CD4-positive, alpha-beta memory T cell (primary cell): Measurements from ENCODE around the gene NELL1. TPM values are rescaled to one million over a fixed set of nuclear protein-coding genes. Genes with fewer than 3 reads are reported as not detected.

Source experiments
- CTCF ChIA-PET: fragments of 350-600 bp; sonication (Branson Sonifier 250); formaldehyde crosslinking; loops from one replicate; lab custom pipeline; 2021; ENCODE audit warnings: inconsistent platforms; ENCODE audit not compliant: partially characterized antibody; lab: Charles Lee
- POLR2A ChIA-PET: fragments of 350-600 bp; sonication (Branson Sonifier 250); formaldehyde crosslinking; loops from one replicate; lab custom pipeline; 2021; ENCODE audit not compliant: partially characterized antibody; lab: Charles Lee
- DNase-seq, 5 donors: peaks; one replicate each; pipeline versions ENCODE4 v3.0.0 to v3.0.0-alpha.2; 2020 to 2022; ENCODE audit warnings: mixed read lengths in 1 of 5
- H3K27ac ChIP-seq: one replicate; pipeline ENCODE4 v1.7.0; 2013; ENCODE audit warnings: low read depth, low read length
- H3K27me3 ChIP-seq: 2 replicates; pipeline ENCODE4 v1.7.0; 2013; ENCODE audit warnings: mild to moderate bottlenecking, low read length, moderate library complexity; ENCODE audit not compliant: insufficient read depth
- H3K36me3 ChIP-seq: 2 replicates; pipeline ENCODE4 v1.7.0; 2013; ENCODE audit warnings: mild to moderate bottlenecking, low read length, moderate library complexity; ENCODE audit not compliant: insufficient read depth
- H3K4me1 ChIP-seq: 2 replicates; pipeline ENCODE4 v1.7.0; 2013; ENCODE audit warnings: mild to moderate bottlenecking, low read length, moderate library complexity; ENCODE audit not compliant: insufficient read depth
- H3K4me3 ChIP-seq, 2 donors: one replicate each; pipeline ENCODE4 v1.7.0; 2013; ENCODE audit warnings: low read length in 2 of 2, mild to moderate bottlenecking in 1 of 2
- H3K9me3 ChIP-seq, 2 donors: one replicate each; pipeline ENCODE4 v1.7.0; 2013; ENCODE audit warnings: low read length in 2 of 2, control low read depth in 1 of 2; ENCODE audit not compliant: control insufficient read depth in 1 of 2
- H3K27ac Mint-ChIP-seq, 7 donors: one replicate each; pipeline ENCODE4 v1.8.0; 2020 to 2021; ENCODE audit warnings: mixed read lengths in 7 of 7, mild to moderate bottlenecking in 6 of 7, inconsistent platforms in 3 of 7, moderate library complexity in 3 of 7
- H3K27me3 Mint-ChIP-seq, 2 donors: one replicate each; pipeline ENCODE4 v1.8.0; 2020 to 2021; ENCODE audit warnings: mixed read lengths in 2 of 2
- H3K36me3 Mint-ChIP-seq, 2 donors: one replicate each; pipeline ENCODE4 v1.8.0; 2020 to 2021; ENCODE audit warnings: mixed read lengths in 2 of 2, inconsistent platforms in 1 of 2, mild to moderate bottlenecking in 1 of 2
- H3K4me1 Mint-ChIP-seq, 4 donors: one replicate each; pipeline ENCODE4 v1.8.0; 2020 to 2021; ENCODE audit warnings: mixed read lengths in 4 of 4, mild to moderate bottlenecking in 1 of 4
- H3K4me3 Mint-ChIP-seq, 8 donors: one replicate each; pipeline ENCODE4 v1.8.0; 2020 to 2021; ENCODE audit warnings: mixed read lengths in 8 of 8, mild to moderate bottlenecking in 7 of 8, moderate library complexity in 6 of 8, inconsistent platforms in 3 of 8
- H3K9me3 Mint-ChIP-seq, 8 donors: one replicate each; pipeline ENCODE4 v1.8.0; 2020 to 2021; ENCODE audit warnings: mixed read lengths in 8 of 8, mild to moderate bottlenecking in 5 of 8, inconsistent platforms in 3 of 8, moderate library complexity in 1 of 8
- intact Hi-C: fragments of 100-400 bp; cut with micrococcal nuclease; formaldehyde crosslinking; loops from one replicate; pipeline ENCODE4 v1.15.1; 2023
- polyA plus RNA-seq, 2 donors: library from polyadenylated mRNA; unstranded; fragments of 300-500 nt; fragmentation: Illumina TruSeq; gene quantifications; one replicate each; pipeline ENCODE4 v1.2.3, GENCODE V29; 2021
- total RNA-seq, 2 experiments: library from RNA; stranded (reverse); gene quantifications; one replicate each; pipeline ENCODE4 v1.2.3, GENCODE V29; 2021

The NELL1 gene
- total and polyA plus RNA-seq, 4 experiments from 2014 or later = not detected

DNA sequence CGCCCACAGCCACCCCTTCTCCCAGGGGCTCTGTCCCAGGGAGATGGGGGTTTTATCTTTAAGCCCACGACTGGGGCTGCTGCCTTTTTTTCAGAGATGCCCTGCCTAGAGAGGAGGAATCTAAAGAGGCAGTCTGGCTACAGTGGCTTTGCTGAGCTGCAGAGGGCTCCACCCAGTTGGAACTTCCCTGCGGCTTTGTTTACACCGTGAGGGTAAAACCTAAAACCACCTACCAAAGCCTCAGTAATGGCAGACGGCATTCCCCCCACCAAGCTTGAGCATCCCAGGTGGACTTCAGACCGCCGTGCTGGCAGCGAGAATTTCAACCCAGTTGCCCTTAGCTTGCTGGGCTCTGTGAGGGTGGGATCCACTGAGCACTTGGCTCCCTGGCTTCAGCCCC, 535.8 kb downstream of the NELL1 start:
- intact Hi-C loops = no loop called here
- CTCF ChIA-PET = no interaction called here
- no peaks in the 10 kb centered on the region for H3K27me3 Mint-ChIP-seq
- POLR2A ChIA-PET = no interaction called here
- Histone ChIP-seq H3K27ac (no peak overlapping the region), H3K9me3 (no peaks in the 10 kb centered on the region), H3K4me1 (no peaks in the 10 kb centered on the region), H3K36me3 (no peaks in the 10 kb centered on the region), H3K27me3 (no peaks in the 10 kb centered on the region), H3K4me3 (no peak overlapping the region)
- no peak overlapping the region for H3K4me3 Mint-ChIP-seq
- no peak for DNase-seq
- H3K9me3 Mint-ChIP-seq = peaks cover 2 to 26% (median 13%) of the 10 kb centered on the region in 8 donors
- H3K4me1 Mint-ChIP-seq = no peaks in the 10 kb centered on the region
- no peaks in the 10 kb centered on the region for H3K36me3 Mint-ChIP-seq
- H3K27ac Mint-ChIP-seq = no peak overlapping the region

DNA sequence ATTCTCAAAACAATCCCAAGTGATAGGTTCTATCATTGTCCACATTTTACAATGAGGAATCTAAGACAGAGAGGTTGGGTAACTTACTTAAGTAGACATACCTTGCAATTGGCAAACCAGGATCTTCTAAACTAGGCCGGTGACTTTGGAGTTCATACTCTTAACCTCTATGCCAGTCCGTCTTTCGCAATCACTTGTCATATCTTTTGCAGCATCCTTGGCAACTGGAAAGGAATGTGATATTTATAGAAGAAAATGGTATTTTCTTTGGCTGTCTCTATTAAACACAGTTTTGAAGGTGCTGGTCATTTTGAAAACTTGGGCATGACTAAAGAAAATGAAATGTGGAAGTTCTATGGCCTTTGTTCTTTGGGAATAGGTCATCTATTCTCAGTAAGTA, 556.5 kb downstream of the NELL1 start:
- ChIA-PET POLR2A (no interaction called here), CTCF (no interaction called here)
- Mint-ChIP-seq H3K27me3 (no peaks in the 10 kb centered on the region), H3K36me3 (no peaks in the 10 kb centered on the region), H3K27ac (no peak overlapping the region), H3K9me3 (peaks cover 3 to 33% (median 20%) of the 10 kb centered on the region in 8 donors), H3K4me3 (peak overlapping the region in 1 of 8 donors; percentile 49), H3K4me1 (no peaks in the 10 kb centered on the region)
- Histone ChIP-seq H3K27me3 (no peaks in the 10 kb centered on the region), H3K4me1 (no peaks in the 10 kb centered on the region), H3K9me3 (no peaks in the 10 kb centered on the region), H3K36me3 (no peaks in the 10 kb centered on the region), H3K27ac (no peak overlapping the region), H3K4me3 (no peak overlapping the region)
- intact Hi-C loops = no loop called here
- no peak for DNase-seq

DNA sequence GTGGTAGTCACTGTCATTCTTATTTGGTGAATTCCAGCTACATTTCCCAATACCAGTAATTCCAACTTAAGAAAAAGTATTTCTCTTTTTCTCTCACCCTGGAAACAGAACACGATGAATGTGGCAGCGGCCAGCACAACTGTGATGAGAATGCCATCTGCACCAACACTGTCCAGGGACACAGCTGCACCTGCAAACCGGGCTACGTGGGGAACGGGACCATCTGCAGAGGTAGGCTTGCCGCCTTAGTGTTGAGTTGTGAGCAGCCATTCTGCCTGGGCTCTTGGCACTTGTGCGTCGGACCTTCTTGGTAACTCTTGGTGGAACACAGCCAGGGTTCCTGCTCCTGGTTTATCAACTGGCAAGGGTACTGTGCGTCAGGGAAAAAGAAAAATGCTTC, 559.8 kb downstream of the NELL1 start:
- no peaks in the 10 kb centered on the region for H3K4me1 Mint-ChIP-seq
- H3K27ac Mint-ChIP-seq = no peak overlapping the region
- CTCF ChIA-PET = no interaction called here
- H3K9me3 Mint-ChIP-seq = peaks cover 0 to 17% (median 13%) of the 10 kb centered on the region in 8 donors
- H3K27ac ChIP-seq = no peak overlapping the region
- H3K9me3 ChIP-seq = no peaks in the 10 kb centered on the region
- POLR2A ChIA-PET = no interaction called here
- intact Hi-C loops = no loop called here
- no peaks in the 10 kb centered on the region for H3K27me3 ChIP-seq
- H3K4me1 ChIP-seq = no peaks in the 10 kb centered on the region
- no peak overlapping the region for H3K4me3 Mint-ChIP-seq
- no peaks in the 10 kb centered on the region for H3K27me3 Mint-ChIP-seq
- no peaks in the 10 kb centered on the region for H3K36me3 ChIP-seq
- no peak for DNase-seq
- H3K4me3 ChIP-seq = no peak overlapping the region
- no peaks in the 10 kb centered on the region for H3K36me3 Mint-ChIP-seq

DNA sequence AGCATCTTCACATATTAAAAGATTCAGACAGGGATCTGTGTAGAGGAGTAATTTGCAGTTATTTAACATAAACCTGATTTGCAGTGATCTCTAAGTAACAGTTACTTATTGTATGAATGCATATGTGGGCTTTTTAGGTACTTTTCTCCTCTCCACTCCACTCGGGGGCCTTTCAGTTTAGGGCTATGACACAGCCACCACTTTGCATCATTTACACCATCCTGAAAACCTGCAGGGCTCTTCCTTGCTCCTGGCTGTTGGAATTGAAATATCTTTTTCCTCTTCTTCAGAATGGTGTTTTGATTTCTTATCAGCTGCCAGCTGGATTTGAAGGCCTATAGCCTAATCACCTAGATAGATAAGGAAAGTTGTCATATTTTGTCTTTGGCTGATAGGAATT, 580.8 kb downstream of the NELL1 start:
- ChIA-PET CTCF (no interaction called here), POLR2A (no interaction called here)
- no peak overlapping the region for H3K27ac Mint-ChIP-seq
- Histone ChIP-seq H3K27ac (no peak overlapping the region), H3K4me3 (no peak overlapping the region), H3K4me1 (no peaks in the 10 kb centered on the region), H3K9me3 (no peaks in the 10 kb centered on the region), H3K36me3 (no peaks in the 10 kb centered on the region), H3K27me3 (no peaks in the 10 kb centered on the region)
- H3K27me3 Mint-ChIP-seq = no peaks in the 10 kb centered on the region
- H3K36me3 Mint-ChIP-seq = no peaks in the 10 kb centered on the region
- intact Hi-C loops = no loop called here
- H3K4me1 Mint-ChIP-seq = no peaks in the 10 kb centered on the region
- DNase-seq = no peak
- H3K4me3 Mint-ChIP-seq = no peak overlapping the region
- H3K9me3 Mint-ChIP-seq = peaks cover 0 to 18% (median 9%) of the 10 kb centered on the region in 8 donors

DNA sequence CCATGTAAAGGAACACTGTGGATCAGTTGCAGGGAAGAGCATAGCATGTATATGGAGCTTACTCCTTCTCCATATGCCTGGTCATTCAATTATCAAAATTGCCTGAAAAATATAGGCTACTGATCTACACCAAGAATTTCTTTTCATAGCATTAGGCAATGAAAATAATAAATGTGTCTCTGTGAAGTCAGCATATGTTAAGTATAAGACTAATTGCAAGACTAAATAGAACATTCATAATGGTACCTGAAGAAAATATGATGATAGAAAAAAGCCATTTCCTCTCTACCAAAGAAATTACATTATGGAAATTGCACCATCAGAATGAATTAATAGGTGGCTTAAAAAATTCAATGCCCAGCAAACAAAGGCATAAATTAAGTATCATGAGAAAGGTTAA, 584.7 kb downstream of the NELL1 start:
- DNase-seq = no peak
- H3K27me3 ChIP-seq = no peaks in the 10 kb centered on the region
- H3K36me3 Mint-ChIP-seq = no peaks in the 10 kb centered on the region
- H3K9me3 ChIP-seq = no peaks in the 10 kb centered on the region
- no peaks in the 10 kb centered on the region for H3K27me3 Mint-ChIP-seq
- peaks cover 2 to 31% (median 9%) of the 10 kb centered on the region in 8 donors for H3K9me3 Mint-ChIP-seq
- ChIA-PET POLR2A (no interaction called here), CTCF (no interaction called here)
- no peak overlapping the region for H3K27ac ChIP-seq
- H3K4me1 ChIP-seq = no peaks in the 10 kb centered on the region
- no peak overlapping the region for H3K4me3 ChIP-seq
- intact Hi-C loops = no loop called here
- no peak overlapping the region for H3K4me3 Mint-ChIP-seq
- no peaks in the 10 kb centered on the region for H3K36me3 ChIP-seq
- no peaks in the 10 kb centered on the region for H3K4me1 Mint-ChIP-seq
- H3K27ac Mint-ChIP-seq = no peak overlapping the region

DNA sequence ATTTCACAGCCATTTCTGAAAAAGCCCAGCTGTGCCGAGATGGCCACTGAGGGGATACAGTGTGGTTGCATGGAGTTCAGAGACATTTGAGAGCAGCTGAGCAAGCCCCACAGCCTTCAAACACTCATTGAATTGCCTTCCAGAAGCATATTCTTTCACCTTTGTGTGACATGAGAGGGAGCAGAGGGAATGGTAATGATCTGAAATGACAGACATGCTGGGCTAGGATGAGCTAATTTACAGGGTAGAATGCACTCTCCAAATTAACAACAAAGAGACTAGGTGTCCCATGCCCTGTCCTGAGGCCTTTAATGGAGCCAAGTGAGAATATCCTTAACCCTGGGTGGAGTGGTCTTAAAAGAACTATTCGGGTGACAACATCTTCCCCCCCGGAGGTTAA, 585.4 kb downstream of the NELL1 start:
- Histone ChIP-seq H3K27ac (no peak overlapping the region), H3K4me1 (no peaks in the 10 kb centered on the region), H3K4me3 (no peak overlapping the region), H3K27me3 (no peaks in the 10 kb centered on the region), H3K36me3 (no peaks in the 10 kb centered on the region), H3K9me3 (no peaks in the 10 kb centered on the region)
- ChIA-PET CTCF (no interaction called here), POLR2A (no interaction called here)
- intact Hi-C loops = no loop called here
- no peaks in the 10 kb centered on the region for H3K36me3 Mint-ChIP-seq
- no peak overlapping the region for H3K27ac Mint-ChIP-seq
- H3K4me1 Mint-ChIP-seq = no peaks in the 10 kb centered on the region
- no peak overlapping the region for H3K4me3 Mint-ChIP-seq
- H3K9me3 Mint-ChIP-seq = peaks cover 2 to 31% (median 10%) of the 10 kb centered on the region in 8 donors
- DNase-seq = no peak
- H3K27me3 Mint-ChIP-seq = no peaks in the 10 kb centered on the region

DNA sequence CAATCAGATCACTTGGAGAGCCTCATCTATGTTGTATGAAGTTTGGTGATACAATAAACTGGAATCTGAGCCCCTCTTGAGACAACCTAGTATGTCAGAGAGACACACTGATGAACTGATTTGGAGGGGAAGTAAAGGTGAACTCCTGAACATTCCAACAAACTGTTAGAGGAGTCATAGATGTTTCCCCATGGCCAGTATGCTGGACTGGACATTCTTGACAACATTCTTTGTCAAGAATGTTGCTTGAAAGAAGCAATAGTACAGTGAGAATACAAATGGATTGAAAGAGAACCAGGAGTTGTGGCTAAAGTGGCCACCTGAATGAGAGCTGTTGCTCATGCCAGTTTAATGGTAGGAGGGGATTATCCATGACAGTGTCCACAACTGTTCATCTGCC, 588.1 kb downstream of the NELL1 start:
- H3K36me3 ChIP-seq = no peaks in the 10 kb centered on the region
- CTCF ChIA-PET = no interaction called here
- POLR2A ChIA-PET = no interaction called here
- Mint-ChIP-seq H3K4me3 (no peak overlapping the region), H3K36me3 (no peaks in the 10 kb centered on the region), H3K4me1 (no peaks in the 10 kb centered on the region), H3K9me3 (peaks cover 2 to 28% (median 8%) of the 10 kb centered on the region in 8 donors), H3K27me3 (no peaks in the 10 kb centered on the region), H3K27ac (no peak overlapping the region)
- H3K4me1 ChIP-seq = no peaks in the 10 kb centered on the region
- H3K9me3 ChIP-seq = no peaks in the 10 kb centered on the region
- intact Hi-C loops = no loop called here
- H3K4me3 ChIP-seq = no peak overlapping the region
- H3K27me3 ChIP-seq = no peaks in the 10 kb centered on the region
- H3K27ac ChIP-seq = no peak overlapping the region
- no peak for DNase-seq

DNA sequence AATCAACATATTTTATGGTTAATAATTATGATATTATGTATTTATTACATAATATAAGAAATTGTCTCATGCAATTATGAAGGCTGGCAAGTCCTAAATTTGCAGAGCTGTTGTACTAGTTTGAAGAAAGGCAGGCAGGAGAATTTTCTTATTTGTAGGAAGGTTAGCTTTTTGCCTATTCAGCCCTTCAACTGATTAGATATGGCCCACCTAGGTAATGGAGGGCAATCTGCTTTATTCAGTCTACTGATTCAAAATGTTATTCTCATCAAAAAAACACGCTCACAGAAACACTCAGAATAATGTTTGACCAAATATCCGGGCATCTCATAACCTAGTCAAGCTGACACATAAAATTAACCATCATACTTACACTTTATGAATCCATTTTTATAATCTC, 589.0 kb downstream of the NELL1 start:
- no peaks in the 10 kb centered on the region for H3K27me3 Mint-ChIP-seq
- Histone ChIP-seq H3K4me3 (no peak overlapping the region), H3K9me3 (no peaks in the 10 kb centered on the region), H3K4me1 (no peaks in the 10 kb centered on the region), H3K36me3 (no peaks in the 10 kb centered on the region), H3K27me3 (no peaks in the 10 kb centered on the region), H3K27ac (no peak overlapping the region)
- DNase-seq = no peak
- H3K36me3 Mint-ChIP-seq = no peaks in the 10 kb centered on the region
- H3K4me3 Mint-ChIP-seq = no peak overlapping the region
- ChIA-PET CTCF (no interaction called here), POLR2A (no interaction called here)
- intact Hi-C loops = no loop called here
- H3K4me1 Mint-ChIP-seq = no peaks in the 10 kb centered on the region
- no peak overlapping the region for H3K27ac Mint-ChIP-seq
- H3K9me3 Mint-ChIP-seq = peaks cover 2 to 26% (median 8%) of the 10 kb centered on the region in 8 donors
